GM12865 (cell line): ENCODE results near the gene TERB1.
"Not testable (repeated sequence)": the region's sequence is repeated elsewhere in the genome, so short reads cannot be mapped to it uniquely, and the experiment has no call there.

ENCODE experiments used
- DNase-seq: peaks from one replicate; pipeline ENCODE4 v3.0.0; 2010; ENCODE audit warnings: low read depth
- H3K4me3 ChIP-seq: 2 replicates; pipeline ENCODE4 v1.5.1; 2011; ENCODE audit warnings: mild to moderate bottlenecking, low read depth, low read length, control low read depth
- CTCF ChIP-seq: IDR thresholded peaks from 2 replicates; pipeline ENCODE4 v1.5.1; 2011; ENCODE audit warnings: low read length, control low read depth, low read depth, inconsistent platforms; ENCODE audit not compliant: insufficient read depth; ENCODE audit errors: missing control alignments

Gene TERB1

GRCh38 chr16:66798161-66798560 lies 3.2 kb downstream of the TERB1 start:
- no peak for TF ChIP-seq CTCF
- no peak overlapping the region for H3K4me3 ChIP-seq
- DNase-seq, result no peak

GRCh38 chr16:66793984-66794383 lies 7.4 kb downstream of the TERB1 start:
- not testable (repeated sequence) for H3K4me3 ChIP-seq, DNase-seq

GRCh38 chr16:66790130-66790733 lies 11.2 kb downstream of the TERB1 start:
- TF ChIP-seq CTCF, result no peak
- DNase-seq, result no peak
- no peak overlapping the region for H3K4me3 ChIP-seq

- no peak for TF ChIP-seq CTCF
- no peak for DNase-seq
Measured at GRCh38 chr16:66787427-66787826, 14.0 kb downstream of the TERB1 start.

GRCh38 chr16:66786551-66786950 lies 14.8 kb downstream of the TERB1 start:
- no peak for TF ChIP-seq CTCF
- DNase-seq, result no peak
- H3K4me3 ChIP-seq, result no peak overlapping the region

More at GRCh38 chr16:66787427-66787826, 14.0 kb downstream of the TERB1 start:
- no peak overlapping the region for H3K4me3 ChIP-seq

GRCh38 chr16:66776457-66776856 lies 24.9 kb downstream of the TERB1 start:
- no peak for DNase-seq
- TF ChIP-seq CTCF, result no peak
- H3K4me3 ChIP-seq, result no peak overlapping the region

GRCh38 chr16:66774981-66775380 lies 26.4 kb downstream of the TERB1 start:
- no peak overlapping the region for H3K4me3 ChIP-seq
- DNase-seq, result no peak

More at GRCh38 chr16:66774981-66775380, 26.4 kb downstream of the TERB1 start:
- no peak for TF ChIP-seq CTCF
